Left ventricle myocardium inferior (tissue), 1 donor: Measurements from ENCODE around the gene PROSER2. TPM values are rescaled to one million over a fixed set of nuclear protein-coding genes. Genes with fewer than 3 reads are reported as not detected.

Source experiments
- DNase-seq: peaks from one replicate; pipeline ENCODE4 v3.0.0-alpha.2; 2020
- H3K27ac ChIP-seq: fragments of 200-600 bp; replicated peaks from 2 replicates; pipeline ENCODE4 v1.8.0; 2021
- H3K27me3 ChIP-seq: fragments of 200-600 bp; 2 replicates; pipeline ENCODE4 v1.8.0; 2021; ENCODE audit warnings: low read depth
- H3K36me3 ChIP-seq: fragments of 200-600 bp; 2 replicates; pipeline ENCODE4 v1.8.0; 2021
- H3K4me1 ChIP-seq: fragments of 200-600 bp; 2 replicates; pipeline ENCODE4 v1.8.0; 2021
- H3K4me3 ChIP-seq: fragments of 200-600 bp; 2 replicates; pipeline ENCODE4 v1.8.0; 2021; ENCODE audit warnings: mild to moderate bottlenecking, moderate library complexity
- H3K9me3 ChIP-seq: fragments of 200-600 bp; replicated peaks from 2 replicates; pipeline ENCODE4 v1.8.0; 2021
- CTCF ChIP-seq: fragments of 200-600 bp; IDR thresholded peaks from 2 replicates; pipeline ENCODE4 v1.8.0; 2021; ENCODE audit warnings: antibody characterized with exemption, mild to moderate bottlenecking, borderline replicate concordance
- intact Hi-C: fragments of 100-400 bp; cut with micrococcal nuclease; formaldehyde crosslinking; loops from one replicate; pipeline ENCODE4 v1.11.0; 2022
- total RNA-seq: library from RNA; stranded (reverse); fragmentation: NEBNext Ultra II Directional; extraction: Animal tissue kit (Norgen Biotek cat#: 25700); gene quantifications from one replicate; pipeline ENCODE4 v1.2.1, GENCODE V29; 2021
- donor health status: DM: no; HTN: yes; CAD: no; lungs with severe emphysema.

The PROSER2 gene
- total RNA-seq, 1 donor from 2014 or later: 0.52 TPM

- no peak for TF ChIP-seq CTCF
- no peak overlapping the region for H3K4me3 ChIP-seq
- H3K27ac ChIP-seq: no peak overlapping the region
- no peaks in the 10 kb centered on the region for H3K9me3 ChIP-seq
- peaks cover 10% of the 10 kb centered on the region for H3K4me1 ChIP-seq
- no peak for DNase-seq
- H3K27me3 ChIP-seq: peaks cover 5% of the 10 kb centered on the region
- H3K36me3 ChIP-seq: no peaks in the 10 kb centered on the region
- intact Hi-C loops: no loop called here
These were observed 5.6 kb downstream of the PROSER2 start for GRCh38 chr10:11828682-11829284.

- no peak for TF ChIP-seq CTCF
- Histone ChIP-seq H3K9me3 (no peaks in the 10 kb centered on the region), H3K4me1 (no peaks in the 10 kb centered on the region), H3K36me3 (no peaks in the 10 kb centered on the region), H3K27ac (no peak overlapping the region), H3K27me3 (no peaks in the 10 kb centered on the region), H3K4me3 (no peak overlapping the region)
- no peak for DNase-seq
- intact Hi-C loops: no loop called here
These were observed 7.8 kb downstream of the PROSER2 start for GRCh38 chr10:11830836-11831519.

GRCh38 chr10:11831520-11831951, 8.4 kb downstream of the PROSER2 start:
- no peaks in the 10 kb centered on the region for H3K36me3 ChIP-seq
- no peak for DNase-seq
- H3K27ac ChIP-seq: no peak overlapping the region
- H3K4me3 ChIP-seq: no peak overlapping the region
- no peaks in the 10 kb centered on the region for H3K27me3 ChIP-seq
- no peaks in the 10 kb centered on the region for H3K4me1 ChIP-seq
- TF ChIP-seq CTCF: no peak
- intact Hi-C loops: no loop called here
- H3K9me3 ChIP-seq: no peaks in the 10 kb centered on the region

- no peak for DNase-seq
- H3K36me3 ChIP-seq: no peaks in the 10 kb centered on the region
- H3K4me1 ChIP-seq: no peaks in the 10 kb centered on the region
- no peaks in the 10 kb centered on the region for H3K9me3 ChIP-seq
- no peaks in the 10 kb centered on the region for H3K27me3 ChIP-seq
- intact Hi-C loops: no loop called here
- no peak overlapping the region for H3K27ac ChIP-seq
- no peak for TF ChIP-seq CTCF
- no peak overlapping the region for H3K4me3 ChIP-seq
These were observed 8.9 kb downstream of the PROSER2 start for GRCh38 chr10:11832042-11832441.

GRCh38 chr10:11835061-11835460, 11.9 kb downstream of the PROSER2 start:
- H3K4me1 ChIP-seq: peaks cover 8% of the 10 kb centered on the region
- H3K9me3 ChIP-seq: no peaks in the 10 kb centered on the region
- intact Hi-C loops: no loop called here
- H3K27me3 ChIP-seq: no peaks in the 10 kb centered on the region
- no peak overlapping the region for H3K4me3 ChIP-seq
- no peak for DNase-seq
- no peaks in the 10 kb centered on the region for H3K36me3 ChIP-seq
- no peak overlapping the region for H3K27ac ChIP-seq
- TF ChIP-seq CTCF: no peak
